LNCaP clone FGC (cell line): ENCODE measurements around the gene FOXN3.

Source experiments
- DNase-seq: peaks from one replicate; pipeline ENCODE4 v3.0.0-alpha.2; 2011; ENCODE audit warnings: low read depth
- H3K4me3 ChIP-seq: 2 replicates; pipeline ENCODE4 v1.5.1; 2011; ENCODE audit warnings: mild to moderate bottlenecking, low read depth, low read length, control low read depth
- CTCF ChIP-seq: IDR thresholded peaks from 2 replicates; pipeline ENCODE4 v1.5.1; 2012; ENCODE audit warnings: mild to moderate bottlenecking; ENCODE audit not compliant: control insufficient read depth, insufficient read depth; ENCODE audit errors: extremely low read depth

The FOXN3 gene

GRCh38 chr14:89309670-89310177 is 107.3 kb downstream of the FOXN3 start:
- no peak for TF ChIP-seq CTCF
- H3K4me3 ChIP-seq: no peak overlapping the region
- DNase-seq: no peak

- DNase-seq: no peak
- no peak overlapping the region for H3K4me3 ChIP-seq
- no peak for TF ChIP-seq CTCF
These were observed 108.6 kb downstream of the FOXN3 start for GRCh38 chr14:89308232-89308959.

- TF ChIP-seq CTCF: no peak
- DNase-seq: no peak
- no peak overlapping the region for H3K4me3 ChIP-seq
These were observed 109.6 kb downstream of the FOXN3 start for GRCh38 chr14:89307409-89307808.

GRCh38 chr14:89304972-89305703 is 111.9 kb downstream of the FOXN3 start:
- H3K4me3 ChIP-seq: no peak overlapping the region
- DNase-seq: peak; percentile 82
- no peak for TF ChIP-seq CTCF

- no peak for DNase-seq
- TF ChIP-seq CTCF: no peak
- no peak overlapping the region for H3K4me3 ChIP-seq
These were observed 112.5 kb downstream of the FOXN3 start for GRCh38 chr14:89304561-89304960.

GRCh38 chr14:89303456-89304435 is 113.3 kb downstream of the FOXN3 start:
- H3K4me3 ChIP-seq: no peak overlapping the region
- no peak for TF ChIP-seq CTCF
- no peak for DNase-seq
